DOHH2 (cell line): ENCODE measurements around the gene FADS3.

Experiments used
- H3F3A ChIP-seq: fragments of 200-600 bp; sonication (generic), shearing (Covaris generic); 2 replicates; pipeline ENCODE4 v1.6.0; 2016; ENCODE audit warnings: antibody characterized with exemption, mild to moderate bottlenecking; ENCODE audit not compliant: control insufficient read depth, insufficient read depth
- H3K27ac ChIP-seq: fragments of 200-600 bp; sonication (generic); 2 replicates; pipeline ENCODE4 v1.5.1; 2014; ENCODE audit warnings: low read depth, mild to moderate bottlenecking, low read length, moderate library complexity
- H3K27me3 ChIP-seq: fragments of 200-600 bp; sonication (generic); 2 replicates; pipeline ENCODE4 v1.6.1; 2014; ENCODE audit warnings: mild to moderate bottlenecking, low read length, mixed read lengths; ENCODE audit not compliant: control insufficient read depth
- H3K36me3 ChIP-seq: fragments of 200-600 bp; sonication (generic); 2 replicates; pipeline ENCODE4 v1.6.1; 2014; ENCODE audit warnings: mild to moderate bottlenecking, low read length, moderate library complexity, mixed read lengths; ENCODE audit not compliant: control insufficient read depth
- H3K4me1 ChIP-seq: fragments of 200-600 bp; sonication (generic); 2 replicates; pipeline ENCODE4 v1.6.1; 2014; ENCODE audit warnings: mild to moderate bottlenecking, low read length, mixed read lengths; ENCODE audit not compliant: control insufficient read depth
- H3K4me2 ChIP-seq: fragments of 200-600 bp; sonication (generic); 2 replicates; pipeline ENCODE4 v1.6.0; 2014; ENCODE audit warnings: mild to moderate bottlenecking, low read length, moderate library complexity
- H3K4me3 ChIP-seq: fragments of 200-600 bp; sonication (generic); 2 replicates; pipeline ENCODE4 v1.5.1; 2014; ENCODE audit warnings: mild to moderate bottlenecking, low read length, mixed read lengths
- H3K79me2 ChIP-seq: fragments of 200-600 bp; sonication (generic); 2 replicates; pipeline ENCODE4 v1.6.1; 2014; ENCODE audit warnings: mild to moderate bottlenecking, low read length, mixed read lengths; ENCODE audit not compliant: control insufficient read depth
- H3K9me2 ChIP-seq: fragments of 200-600 bp; sonication (generic); replicated peaks from 2 replicates; pipeline ENCODE4 v1.6.1; 2014; ENCODE audit warnings: mild to moderate bottlenecking, low read length, mixed read lengths; ENCODE audit not compliant: control insufficient read depth
- H3K9me3 ChIP-seq: fragments of 200-600 bp; sonication (generic); 2 replicates; pipeline ENCODE4 v1.6.1; 2014; ENCODE audit warnings: antibody characterized with exemption, low read length, mixed read lengths; ENCODE audit not compliant: control insufficient read depth, insufficient read depth
- H4K20me1 ChIP-seq: fragments of 200-600 bp; sonication (generic); 2 replicates; pipeline ENCODE4 v1.6.0; 2014; ENCODE audit warnings: low read depth, mild to moderate bottlenecking, antibody characterized with exemption, low read length, moderate library complexity; ENCODE audit not compliant: control insufficient read depth, insufficient read depth
- CTCF ChIP-seq: fragments of 200-600 bp; sonication (generic); IDR thresholded peaks from one replicate; pipeline ENCODE4 v1.5.1; 2014; ENCODE audit warnings: antibody characterized with exemption, mild to moderate bottlenecking, low read depth, low read length; ENCODE audit not compliant: poor library complexity, severe bottlenecking
- EZH2phosphoT487 ChIP-seq: fragments of 200-600 bp; sonication (generic); IDR thresholded peaks from 2 replicates; pipeline ENCODE4 v1.6.1; 2017; ENCODE audit warnings: borderline replicate concordance, mild to moderate bottlenecking, antibody characterized with exemption, low read length, moderate library complexity, mixed read lengths

The FADS3 gene

DNA sequence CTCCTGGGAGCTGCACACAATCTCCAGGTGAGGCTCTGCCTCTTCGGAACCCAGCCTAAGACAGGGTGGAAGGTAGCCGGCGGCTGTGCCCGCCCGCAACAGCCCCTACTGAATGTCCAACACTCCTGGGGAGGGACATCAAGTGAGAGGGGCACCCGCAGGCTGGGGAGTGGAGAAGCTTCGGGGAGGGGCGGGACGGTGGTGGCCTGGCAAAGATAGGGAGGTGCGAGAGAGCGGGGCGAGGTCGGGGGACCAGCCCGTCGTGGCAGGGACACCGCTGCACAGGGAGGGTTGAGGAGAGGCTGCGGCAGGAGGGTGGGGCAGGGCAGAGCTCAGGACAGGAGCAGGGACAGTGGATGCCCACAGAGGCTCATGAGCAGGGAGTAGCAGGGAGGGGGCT is 8.9 kb upstream of the FADS3 start:
- Histone ChIP-seq H3K4me1 (peaks cover 24% of the 10 kb centered on the region), H3F3A (no peaks in the 10 kb centered on the region), H3K27me3 (peaks cover 3% of the 10 kb centered on the region; the same call in 1 of the 2 replicates), H4K20me1 (no peaks in the 10 kb centered on the region), H3K36me3 (no peaks in the 10 kb centered on the region), H3K9me3 (no peaks in the 10 kb centered on the region), H3K4me2 (no peak overlapping the region), H3K27ac (no peak overlapping the region), H3K79me2 (no peaks in the 10 kb centered on the region), H3K9me2 (no peaks in the 10 kb centered on the region), H3K4me3 (no peak overlapping the region)
- TF ChIP-seq CTCF (no peak), EZH2phosphoT487 (no peak)

DNA sequence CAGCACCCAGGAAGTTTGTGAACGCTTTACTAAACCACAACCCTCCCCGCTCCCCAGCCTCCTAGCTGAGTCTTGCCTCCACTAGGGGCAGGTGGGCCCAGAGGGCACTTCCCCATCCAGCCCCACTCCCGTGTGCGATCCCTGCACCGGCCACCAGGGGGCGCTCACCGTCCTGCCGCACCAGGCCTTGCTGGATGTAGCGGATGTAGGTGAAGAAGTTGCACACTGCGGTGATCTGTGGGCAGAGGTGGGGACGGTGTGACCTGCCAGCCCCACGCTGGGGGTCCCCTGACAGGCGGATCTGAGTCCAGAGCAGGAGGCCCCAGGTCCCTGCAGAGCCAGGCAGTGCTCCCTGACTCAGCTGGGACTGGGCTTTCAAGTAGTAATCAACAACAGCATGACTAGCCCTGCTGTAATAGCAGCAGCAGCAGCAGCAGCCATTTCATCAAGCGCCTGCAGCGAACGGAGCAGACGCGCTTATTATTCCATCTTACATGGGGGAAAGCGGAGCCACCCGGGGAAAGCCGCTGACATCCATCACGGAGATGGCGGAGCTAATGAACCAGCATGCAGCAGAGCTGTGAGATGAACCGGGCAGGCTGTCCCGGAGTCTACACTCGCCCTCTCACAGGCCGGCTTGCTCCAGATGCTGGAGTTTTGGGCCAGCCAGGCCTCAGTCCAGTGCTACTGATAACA is 7.9 kb upstream of the FADS3 start:
- H3K27ac ChIP-seq: no peak overlapping the region
- H3K4me1 ChIP-seq: peaks cover 24% of the 10 kb centered on the region
- no peaks in the 10 kb centered on the region for H3K9me3 ChIP-seq
- H3F3A ChIP-seq: no peaks in the 10 kb centered on the region
- TF ChIP-seq EZH2phosphoT487 (no peak), CTCF (peak; percentile 100)
- no peaks in the 10 kb centered on the region for H3K79me2 ChIP-seq
- H3K27me3 ChIP-seq: peaks cover 3% of the 10 kb centered on the region; the same call in 1 of the 2 replicates
- no peaks in the 10 kb centered on the region for H4K20me1 ChIP-seq
- H3K4me2 ChIP-seq: peak overlapping the region; percentile 53
- H3K36me3 ChIP-seq: no peaks in the 10 kb centered on the region
- H3K9me2 ChIP-seq: no peaks in the 10 kb centered on the region
- peak overlapping the region; percentile 25; the same call in 1 of the 2 replicates for H3K4me3 ChIP-seq

DNA sequence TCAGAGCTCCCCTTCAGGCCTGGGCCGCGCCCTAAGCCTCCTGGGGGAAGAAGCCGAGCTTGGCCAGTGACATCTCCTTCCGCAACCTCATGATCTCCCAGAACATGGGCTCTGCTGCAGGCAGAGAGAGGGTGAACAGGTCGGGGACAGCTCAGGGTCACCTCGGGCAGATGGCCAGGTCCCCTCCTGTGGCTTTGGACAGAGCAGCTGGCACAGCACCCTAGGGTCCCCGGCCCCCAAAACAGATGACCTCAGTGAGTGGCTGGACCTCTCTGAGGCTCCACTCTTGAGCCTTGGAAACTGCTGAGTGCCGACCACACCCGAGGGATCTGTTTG is 6.9 kb upstream of the FADS3 start:
- Histone ChIP-seq H3K27ac (no peak overlapping the region), H4K20me1 (no peaks in the 10 kb centered on the region), H3F3A (no peaks in the 10 kb centered on the region), H3K79me2 (no peaks in the 10 kb centered on the region), H3K9me3 (no peaks in the 10 kb centered on the region), H3K27me3 (no peaks in the 10 kb centered on the region; the same call in 1 of the 2 replicates), H3K9me2 (no peaks in the 10 kb centered on the region), H3K4me2 (peak overlapping the region; percentile 53; the same call in 1 of the 2 replicates), H3K4me1 (peaks cover 35% of the 10 kb centered on the region), H3K36me3 (no peaks in the 10 kb centered on the region), H3K4me3 (no peak overlapping the region)
- TF ChIP-seq CTCF: no peak
- TF ChIP-seq EZH2phosphoT487: no peak
